ENCODE data around the gene PRSS50.
"Not testable (repeated sequence)": the region's sequence is repeated elsewhere in the genome, so short reads cannot be mapped to it uniquely, and the experiment has no call there.

Gene PRSS50

GRCh38 chr3:46717447-46718231 lies at the start of gene PRSS50:
Gene PRSS50, minus strand, starts transcription at chr3:46717869. Its CDS starts 45 bp downstream, at chr3:46717824.
- no peak for DNase-seq

- DNase-seq = no peak
These were observed 46.5 kb upstream of the PRSS50 start for GRCh38 chr3:46764206-46764605.

- DNase-seq = peak in 1 of 3 experiments; percentile 20
These were observed 45.5 kb upstream of the PRSS50 start for GRCh38 chr3:46763178-46763577.

GRCh38 chr3:46759239-46760167 lies 41.8 kb upstream of the PRSS50 start:
- no peak for DNase-seq

GRCh38 chr3:46756642-46757041 lies 39.0 kb upstream of the PRSS50 start:
- DNase-seq = no peak

- no peak for DNase-seq
These were observed 38.0 kb upstream of the PRSS50 start for GRCh38 chr3:46755646-46756045.

GRCh38 chr3:46753127-46753526 lies 35.5 kb upstream of the PRSS50 start:
- not testable (repeated sequence) for DNase-seq

- DNase-seq = no peak
These were observed 32.9 kb upstream of the PRSS50 start for GRCh38 chr3:46750555-46751038.

- DNase-seq = no peak
These were observed 31.5 kb upstream of the PRSS50 start for GRCh38 chr3:46749129-46749528.

GRCh38 chr3:46748170-46748569 lies 30.5 kb upstream of the PRSS50 start:
- DNase-seq = no peak

- DNase-seq = no peak
These were observed 29.0 kb upstream of the PRSS50 start for GRCh38 chr3:46746711-46747110.

- DNase-seq = no peak
These were observed 25.4 kb upstream of the PRSS50 start for GRCh38 chr3:46742992-46743585.

GRCh38 chr3:46739565-46739964 lies 21.9 kb upstream of the PRSS50 start:
- not testable (repeated sequence) for DNase-seq

GRCh38 chr3:46737329-46737731 lies 19.7 kb upstream of the PRSS50 start:
- DNase-seq = peak in 1 of 3 experiments; percentile 2

- no peak for DNase-seq
These were observed 18.6 kb upstream of the PRSS50 start for GRCh38 chr3:46736006-46736872.

GRCh38 chr3:46734773-46735172 lies 17.1 kb upstream of the PRSS50 start:
- DNase-seq = no peak

- DNase-seq = no peak
These were observed 15.5 kb upstream of the PRSS50 start for GRCh38 chr3:46733026-46733800.

GRCh38 chr3:46731795-46732194 lies 14.1 kb upstream of the PRSS50 start:
- DNase-seq = peak in 1 of 3 experiments; percentile 34

- peak in 1 of 3 experiments; percentile 53 for DNase-seq
These were observed 13.2 kb upstream of the PRSS50 start for GRCh38 chr3:46730819-46731218.

GRCh38 chr3:46729038-46729437 lies 11.4 kb upstream of the PRSS50 start:
- DNase-seq = no peak

- peak in 2 of 3 experiments; percentile 2 to 47 for DNase-seq
These were observed 8.1 kb upstream of the PRSS50 start for GRCh38 chr3:46725621-46726314.
